HL-60 (cell line): ENCODE measurements around the gene FAM200A.

Experiments
- DNase-seq, 2 experiments: peaks; one replicate each; pipeline ENCODE4 v3.0.0-alpha.2; 2010 to 2020; ENCODE audit warnings: low read depth in 1 of 2, low spot score in 1 of 2
- H3K27ac ChIP-seq: fragments of 250-450 bp; sonication (Bioruptor Pico); replicated peaks from 2 replicates; pipeline ENCODE4 v1.5.1; 2020; ENCODE audit warnings: mild to moderate bottlenecking, moderate library complexity
- H3K27me3 ChIP-seq: fragments of 250-450 bp; sonication (Bioruptor Pico); 2 replicates; pipeline ENCODE4 v1.5.1; 2021; ENCODE audit warnings: mild to moderate bottlenecking, moderate library complexity; ENCODE audit not compliant: insufficient read depth, poor library complexity, severe bottlenecking
- H3K4me3 ChIP-seq: replicated peaks from 2 replicates; pipeline ENCODE4 v1.5.1; 2011; ENCODE audit warnings: mild to moderate bottlenecking, control low read depth, low read length; ENCODE audit not compliant: insufficient read depth
- GABPA ChIP-seq: IDR thresholded peaks from 2 replicates; pipeline ENCODE4 v1.6.1; 2012; ENCODE audit warnings: low read depth
- POLR2AphosphoS5 ChIP-seq: IDR thresholded peaks from 2 replicates; pipeline ENCODE4 v1.6.1; 2012; ENCODE audit warnings: low read depth
- SPI1 ChIP-seq: IDR thresholded peaks from 2 replicates; pipeline ENCODE4 v1.6.1; 2012; ENCODE audit warnings: low read depth, mild to moderate bottlenecking, borderline replicate concordance
- TF ChIP-seq, protein P1 (sequence below): IDR thresholded peaks from one replicate; pipeline ENCODE4 v1.5.1; 2011; ENCODE audit warnings: low read length, control low read depth, inconsistent platforms; ENCODE audit not compliant: insufficient read depth
- TF ChIP-seq, protein P2 (sequence below): IDR thresholded peaks from 2 replicates; pipeline ENCODE4 v1.6.1; 2012; ENCODE audit warnings: low read depth; ENCODE audit not compliant: insufficient replicate concordance

FAM200A gene

DNA sequence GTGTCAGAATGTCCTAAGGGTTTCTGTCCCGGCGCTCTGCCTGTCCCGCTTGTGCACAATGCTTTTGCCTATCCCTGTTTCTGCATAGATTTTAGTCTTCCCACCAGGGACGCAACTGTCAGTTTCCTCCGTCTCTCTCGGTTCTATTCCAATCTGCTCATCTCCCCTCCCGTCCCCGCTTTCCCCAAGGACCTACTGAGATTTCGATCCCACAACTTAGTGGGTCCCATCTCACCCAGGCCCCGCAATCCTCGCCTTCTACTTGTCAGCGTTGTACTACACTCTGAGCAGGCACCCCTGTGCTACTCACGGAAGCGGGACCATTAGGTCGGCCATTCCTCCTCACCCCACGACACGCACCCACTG, 6.0 kb upstream of the FAM200A start:
- TF ChIP-seq SPI1 (no peak), GABPA (no peak), POLR2AphosphoS5 (no peak; the same call in 1 of the 2 replicates)
- TF ChIP-seq, protein P1, sequence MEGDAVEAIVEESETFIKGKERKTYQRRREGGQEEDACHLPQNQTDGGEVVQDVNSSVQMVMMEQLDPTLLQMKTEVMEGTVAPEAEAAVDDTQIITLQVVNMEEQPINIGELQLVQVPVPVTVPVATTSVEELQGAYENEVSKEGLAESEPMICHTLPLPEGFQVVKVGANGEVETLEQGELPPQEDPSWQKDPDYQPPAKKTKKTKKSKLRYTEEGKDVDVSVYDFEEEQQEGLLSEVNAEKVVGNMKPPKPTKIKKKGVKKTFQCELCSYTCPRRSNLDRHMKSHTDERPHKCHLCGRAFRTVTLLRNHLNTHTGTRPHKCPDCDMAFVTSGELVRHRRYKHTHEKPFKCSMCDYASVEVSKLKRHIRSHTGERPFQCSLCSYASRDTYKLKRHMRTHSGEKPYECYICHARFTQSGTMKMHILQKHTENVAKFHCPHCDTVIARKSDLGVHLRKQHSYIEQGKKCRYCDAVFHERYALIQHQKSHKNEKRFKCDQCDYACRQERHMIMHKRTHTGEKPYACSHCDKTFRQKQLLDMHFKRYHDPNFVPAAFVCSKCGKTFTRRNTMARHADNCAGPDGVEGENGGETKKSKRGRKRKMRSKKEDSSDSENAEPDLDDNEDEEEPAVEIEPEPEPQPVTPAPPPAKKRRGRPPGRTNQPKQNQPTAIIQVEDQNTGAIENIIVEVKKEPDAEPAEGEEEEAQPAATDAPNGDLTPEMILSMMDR = no peak
- DNase-seq = no peak
- Histone ChIP-seq H3K27me3 (no peaks in the 10 kb centered on the region), H3K27ac (peak overlapping the region; percentile 95), H3K4me3 (peak overlapping the region; percentile 75)

DNA sequence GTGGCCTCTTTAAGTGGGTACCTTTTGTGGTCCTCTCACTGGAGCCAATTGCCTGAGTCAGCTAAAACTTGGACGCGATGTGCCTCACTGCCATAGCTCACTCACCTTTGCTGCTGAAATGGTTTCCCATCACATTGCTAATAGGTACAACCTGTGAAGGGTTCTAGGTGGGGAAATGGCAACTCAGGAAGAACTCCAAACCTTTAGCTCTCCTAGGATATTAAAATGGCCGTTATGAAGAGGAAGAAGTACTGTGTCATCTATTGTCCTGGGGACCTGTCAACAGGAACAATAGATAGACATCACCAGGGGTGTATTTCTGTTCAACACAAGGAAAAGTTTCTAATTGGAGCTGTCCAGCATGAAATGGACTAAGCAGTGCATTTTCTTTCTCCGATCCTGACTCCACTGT, 5.3 kb upstream of the FAM200A start:
- H3K27ac ChIP-seq = no peak overlapping the region
- peak overlapping the region; percentile 75 for H3K4me3 ChIP-seq
- H3K27me3 ChIP-seq = no peaks in the 10 kb centered on the region
- TF ChIP-seq GABPA = no peak
- TF ChIP-seq, protein P2, sequence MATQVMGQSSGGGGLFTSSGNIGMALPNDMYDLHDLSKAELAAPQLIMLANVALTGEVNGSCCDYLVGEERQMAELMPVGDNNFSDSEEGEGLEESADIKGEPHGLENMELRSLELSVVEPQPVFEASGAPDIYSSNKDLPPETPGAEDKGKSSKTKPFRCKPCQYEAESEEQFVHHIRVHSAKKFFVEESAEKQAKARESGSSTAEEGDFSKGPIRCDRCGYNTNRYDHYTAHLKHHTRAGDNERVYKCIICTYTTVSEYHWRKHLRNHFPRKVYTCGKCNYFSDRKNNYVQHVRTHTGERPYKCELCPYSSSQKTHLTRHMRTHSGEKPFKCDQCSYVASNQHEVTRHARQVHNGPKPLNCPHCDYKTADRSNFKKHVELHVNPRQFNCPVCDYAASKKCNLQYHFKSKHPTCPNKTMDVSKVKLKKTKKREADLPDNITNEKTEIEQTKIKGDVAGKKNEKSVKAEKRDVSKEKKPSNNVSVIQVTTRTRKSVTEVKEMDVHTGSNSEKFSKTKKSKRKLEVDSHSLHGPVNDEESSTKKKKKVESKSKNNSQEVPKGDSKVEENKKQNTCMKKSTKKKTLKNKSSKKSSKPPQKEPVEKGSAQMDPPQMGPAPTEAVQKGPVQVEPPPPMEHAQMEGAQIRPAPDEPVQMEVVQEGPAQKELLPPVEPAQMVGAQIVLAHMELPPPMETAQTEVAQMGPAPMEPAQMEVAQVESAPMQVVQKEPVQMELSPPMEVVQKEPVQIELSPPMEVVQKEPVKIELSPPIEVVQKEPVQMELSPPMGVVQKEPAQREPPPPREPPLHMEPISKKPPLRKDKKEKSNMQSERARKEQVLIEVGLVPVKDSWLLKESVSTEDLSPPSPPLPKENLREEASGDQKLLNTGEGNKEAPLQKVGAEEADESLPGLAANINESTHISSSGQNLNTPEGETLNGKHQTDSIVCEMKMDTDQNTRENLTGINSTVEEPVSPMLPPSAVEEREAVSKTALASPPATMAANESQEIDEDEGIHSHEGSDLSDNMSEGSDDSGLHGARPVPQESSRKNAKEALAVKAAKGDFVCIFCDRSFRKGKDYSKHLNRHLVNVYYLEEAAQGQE = peak; percentile 86
- DNase-seq = no peak

DNA sequence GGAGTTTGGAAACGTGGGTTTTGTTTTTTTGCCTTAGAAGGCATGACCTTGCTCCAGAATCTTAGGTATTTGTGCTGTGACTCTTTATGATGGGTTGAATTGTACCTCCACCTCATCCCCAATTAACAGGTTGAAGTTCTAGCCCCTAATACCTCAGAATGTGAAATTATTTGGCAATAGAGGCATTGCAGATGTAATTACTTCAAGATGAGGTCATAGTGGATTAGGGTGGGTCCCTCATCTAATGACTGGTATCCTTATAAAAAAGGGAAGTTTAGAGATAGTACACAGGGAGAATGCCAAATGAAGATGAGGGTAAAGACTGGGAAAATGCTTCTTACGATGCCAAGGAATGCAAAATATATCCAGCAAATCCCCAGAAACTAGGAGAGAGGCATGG, 3.0 kb upstream of the FAM200A start:
- Histone ChIP-seq H3K27ac (no peak overlapping the region), H3K4me3 (no peak overlapping the region), H3K27me3 (no peaks in the 10 kb centered on the region)
- TF ChIP-seq, protein P2 = no peak
- no peak for TF ChIP-seq POLR2AphosphoS5
- TF ChIP-seq, protein P1 = no peak
- no peak for TF ChIP-seq SPI1
- TF ChIP-seq GABPA = no peak
- no peak for DNase-seq

DNA sequence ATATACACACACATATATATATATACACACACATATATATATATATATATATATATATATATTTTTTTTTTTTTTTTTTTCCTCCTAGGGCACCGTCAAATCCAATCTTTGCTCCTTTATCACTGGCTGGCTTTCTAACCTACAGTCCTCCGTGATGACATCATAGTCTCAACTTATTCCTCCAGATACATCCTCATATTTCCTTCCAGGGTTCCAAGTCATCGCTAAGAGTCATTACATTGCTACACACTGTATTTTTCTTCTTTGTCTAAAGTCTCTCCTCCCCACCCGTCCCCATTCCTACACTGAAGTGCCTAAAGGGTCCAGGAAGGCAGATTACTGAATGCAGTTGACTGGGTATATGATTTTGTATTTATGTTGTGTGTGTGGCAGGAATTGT, 1.1 kb upstream of the FAM200A start:
- Histone ChIP-seq H3K4me3 (no peak overlapping the region), H3K27me3 (no peaks in the 10 kb centered on the region), H3K27ac (no peak overlapping the region)
- DNase-seq = no peak
- TF ChIP-seq SPI1 (no peak), POLR2AphosphoS5 (no peak), GABPA (no peak)
- TF ChIP-seq, protein P1 = no peak
- TF ChIP-seq, protein P2 = no peak
